PC-3 (cell line): ENCODE measurements around the gene REN. TPM values are rescaled to one million over a fixed set of nuclear protein-coding genes. Genes with fewer than 3 reads are reported as not detected.

ENCODE experiments used
- ATAC-seq: fragments of 200-7000 bp; cut with Tn5 transposase; 2 replicates; pipeline ENCODE4 v1.9.1; 2020; ENCODE audit warnings: mild to moderate bottlenecking, moderate library complexity
- BruUV-seq: library from RNA; stranded (reverse); fragments of 400-500 nt; replicated peaks from 2 replicates; lab custom pipeline; 2021; lab: Mats Ljungman, UMichigan
- CTCF ChIA-PET: fragments of 300-600 bp; sonication (Branson Sonifier 250); formaldehyde crosslinking; loops from one replicate; lab custom pipeline; 2022; ENCODE audit warnings: antibody characterized with exemption; lab: Charles Lee
- POLR2A ChIA-PET: fragments of 300-600 bp; sonication (Branson Sonifier 250); formaldehyde crosslinking; loops from one replicate; lab custom pipeline; 2022; ENCODE audit warnings: antibody characterized with exemption; ENCODE audit not compliant: unreplicated experiment; lab: Charles Lee
- DNase-seq: peaks from one replicate; pipeline ENCODE4 v3.0.0-alpha.2; 2015
- H2AFZ ChIP-seq: fragments of 300-600 bp; sonication (generic); 2 replicates; pipeline ENCODE4 v1.6.0; 2016; ENCODE audit warnings: antibody characterized with exemption, low read length
- H3F3A ChIP-seq: fragments of 300-600 bp; sonication (generic); one replicate; pipeline ENCODE4 v1.6.0; 2017; ENCODE audit warnings: antibody characterized with exemption, low read length, control low read depth, mild to moderate bottlenecking; ENCODE audit not compliant: unreplicated experiment
- H3K27ac ChIP-seq: fragments of 300-600 bp; sonication (generic); 2 replicates; pipeline ENCODE4 v1.5.1; 2016; ENCODE audit warnings: mild to moderate bottlenecking, low read length
- H3K27me3 ChIP-seq: fragments of 300-600 bp; sonication (generic); 2 replicates; pipeline ENCODE4 v1.6.1; 2016; ENCODE audit warnings: low read length, mixed read lengths
- H3K36me3 ChIP-seq: fragments of 300-600 bp; sonication (generic); 2 replicates; pipeline ENCODE4 v1.6.1; 2016; ENCODE audit warnings: low read depth, mixed run types, low read length, mixed read lengths
- H3K4me1 ChIP-seq: fragments of 300-600 bp; sonication (generic); 2 replicates; pipeline ENCODE4 v1.5.1; 2016; ENCODE audit warnings: low read length; ENCODE audit not compliant: insufficient read depth
- H3K4me2 ChIP-seq: fragments of 300-600 bp; sonication (generic); 2 replicates; pipeline ENCODE4 v1.6.0; 2016; ENCODE audit warnings: low read length
- H3K4me3 ChIP-seq: fragments of 300-600 bp; sonication (generic); 2 replicates; pipeline ENCODE4 v1.5.1; 2016; ENCODE audit warnings: mild to moderate bottlenecking, low read length, mixed read lengths
- H3K79me2 ChIP-seq: fragments of 300-600 bp; sonication (generic); 2 replicates; pipeline ENCODE4 v1.6.1; 2017; ENCODE audit warnings: low read length, mixed read lengths
- H3K9ac ChIP-seq: fragments of 300-600 bp; sonication (generic); 2 replicates; pipeline ENCODE4 v1.6.0; 2016; ENCODE audit warnings: mild to moderate bottlenecking, low read length
- H3K9me2 ChIP-seq: fragments of 300-600 bp; sonication (generic); replicated peaks from 2 replicates; pipeline ENCODE4 v1.6.1; 2016; ENCODE audit warnings: mixed run types, low read length, mixed read lengths
- H3K9me3 ChIP-seq: fragments of 300-600 bp; sonication (generic); 2 replicates; pipeline ENCODE4 v1.6.1; 2016; ENCODE audit warnings: low read length, mixed read lengths
- H4K20me1 ChIP-seq: fragments of 300-600 bp; sonication (generic); 2 replicates; pipeline ENCODE4 v1.6.1; 2016; ENCODE audit warnings: low read length, mixed read lengths
- CTCF ChIP-seq: fragments of 300-600 bp; sonication (generic); conservative IDR thresholded peaks from 2 replicates; pipeline ENCODE4 v1.5.1; 2017; ENCODE audit warnings: antibody characterized with exemption, low read depth, mild to moderate bottlenecking, low read length
- EZH2 ChIP-seq: fragments of 300-600 bp; sonication (generic); IDR thresholded peaks from one replicate; pipeline ENCODE4 v1.6.1; 2017; ENCODE audit warnings: antibody characterized with exemption, mild to moderate bottlenecking, low read length; ENCODE audit not compliant: unreplicated experiment
- EZH2phosphoT487 ChIP-seq: fragments of 300-600 bp; sonication (generic); IDR thresholded peaks from 2 replicates; pipeline ENCODE4 v1.6.1; 2018; ENCODE audit warnings: mild to moderate bottlenecking, antibody characterized with exemption, low read length, borderline replicate concordance
- intact Hi-C: fragments of 100-400 bp; cut with micrococcal nuclease; formaldehyde crosslinking; loops from 2 replicates; pipeline ENCODE4 v1.9.0; 2023
- total RNA-seq: library from RNA; depleted of rRNA; stranded (reverse); fragments of >200 nt; gene quantifications from 2 replicates; pipeline ENCODE4 v1.2.3, GENCODE V29; 2014

The REN gene
- total RNA-seq, 1 experiment from 2014 or later = 2.7 TPM

GRCh38 chr1:204178487-204179281 lies 12.5 kb upstream of the REN start:
- Histone ChIP-seq H3K27me3 (no peaks in the 10 kb centered on the region), H3K79me2 (peaks cover 27% of the 10 kb centered on the region), H3K4me1 (peaks cover 38% of the 10 kb centered on the region), H2AFZ (no peak overlapping the region), H4K20me1 (no peaks in the 10 kb centered on the region), H3K4me3 (no peak overlapping the region), H3K9ac (no peak overlapping the region), H3K9me2 (no peaks in the 10 kb centered on the region), H3K9me3 (no peaks in the 10 kb centered on the region), H3K36me3 (no peaks in the 10 kb centered on the region; the same call in 1 of the 2 replicates), H3K27ac (no peak overlapping the region), H3F3A (no peaks in the 10 kb centered on the region), H3K4me2 (no peak overlapping the region)
- POLR2A ChIA-PET = no interaction called here
- no peak for ATAC-seq
- intact Hi-C loops = no loop called here
- DNase-seq = no peak
- BruUV-seq = no TSS peak
- CTCF ChIA-PET = no interaction called here
- TF ChIP-seq CTCF = no peak
- TF ChIP-seq EZH2 = no peak
- TF ChIP-seq EZH2phosphoT487 = no peak

- CTCF ChIA-PET = no interaction called here
- Histone ChIP-seq H2AFZ (no peak overlapping the region), H3K4me1 (peaks cover 53% of the 10 kb centered on the region), H3K9me2 (no peaks in the 10 kb centered on the region), H3F3A (no peaks in the 10 kb centered on the region), H3K9ac (no peak overlapping the region), H4K20me1 (no peaks in the 10 kb centered on the region), H3K4me3 (no peak overlapping the region), H3K27ac (no peak overlapping the region), H3K36me3 (no peaks in the 10 kb centered on the region; the same call in 1 of the 2 replicates), H3K79me2 (peaks cover 27% of the 10 kb centered on the region), H3K9me3 (no peaks in the 10 kb centered on the region), H3K27me3 (no peaks in the 10 kb centered on the region), H3K4me2 (no peak overlapping the region)
- TF ChIP-seq EZH2 (no peak), CTCF (no peak), EZH2phosphoT487 (no peak)
- BruUV-seq = no TSS peak
- POLR2A ChIA-PET = no interaction called here
- DNase-seq (no peak), ATAC-seq (no peak)
- intact Hi-C loops = no loop called here
Observed at GRCh38 chr1:204177133-204177532, 11.0 kb upstream of the REN start.

- intact Hi-C loops = no loop called here
- BruUV-seq = no TSS peak
- ChIA-PET POLR2A (no interaction called here), CTCF (no interaction called here)
- Histone ChIP-seq H3K4me2 (peak overlapping the region; percentile 75), H3K9me2 (no peaks in the 10 kb centered on the region), H3K9ac (no peak overlapping the region), H3K36me3 (no peaks in the 10 kb centered on the region; the same call in 1 of the 2 replicates), H3K27me3 (no peaks in the 10 kb centered on the region), H3K9me3 (no peaks in the 10 kb centered on the region), H4K20me1 (no peaks in the 10 kb centered on the region), H3K4me3 (peak overlapping the region; percentile 51; the same call in 1 of the 2 replicates), H2AFZ (no peak overlapping the region), H3F3A (no peaks in the 10 kb centered on the region), H3K4me1 (peaks cover 61% of the 10 kb centered on the region), H3K27ac (no peak overlapping the region), H3K79me2 (peaks cover 27% of the 10 kb centered on the region)
- ATAC-seq (no peak), DNase-seq (no peak)
- TF ChIP-seq CTCF (no peak), EZH2 (no peak), EZH2phosphoT487 (no peak)
Observed at GRCh38 chr1:204176049-204176448, 9.9 kb upstream of the REN start.
